Neural cell (in vitro differentiated cells): ENCODE measurements around the gene INVS. TPM values are rescaled to one million over a fixed set of nuclear protein-coding genes. Genes with fewer than 3 reads are reported as not detected.

ENCODE experiments used
- H2AFZ ChIP-seq: fragments of 200-600, 300-800 bp; sonication (generic), shearing (Covaris generic); 2 replicates; pipeline ENCODE4 v1.6.0; 2014; ENCODE audit warnings: low read depth, mild to moderate bottlenecking, antibody characterized with exemption, low read length, moderate library complexity
- H3F3A ChIP-seq: fragments of 200-600 bp; shearing (Covaris generic); 2 replicates; pipeline ENCODE4 v1.6.1; 2016; ENCODE audit warnings: mild to moderate bottlenecking, moderate library complexity, mixed read lengths, antibody characterized with exemption, low read length; ENCODE audit not compliant: insufficient read depth, poor library complexity, severe bottlenecking
- H3K27ac ChIP-seq: fragments of 200-600, 300-800 bp; sonication (generic), shearing (Covaris generic); 2 replicates; pipeline ENCODE4 v1.5.1; 2014; ENCODE audit warnings: mild to moderate bottlenecking, low read length, moderate library complexity
- H3K27me3 ChIP-seq: fragments of 300-800, 200-600 bp; sonication (generic), shearing (Covaris generic); 2 replicates; pipeline ENCODE4 v1.6.0; 2014; ENCODE audit warnings: mild to moderate bottlenecking, low read depth, low read length, moderate library complexity; ENCODE audit not compliant: insufficient read depth
- H3K36me3 ChIP-seq: fragments of 300-800, 200-600 bp; sonication (generic), shearing (Covaris generic); 2 replicates; pipeline ENCODE4 v1.5.1; 2014; ENCODE audit warnings: mild to moderate bottlenecking, antibody characterized with exemption, low read length, moderate library complexity; ENCODE audit not compliant: insufficient read depth
- H3K4me2 ChIP-seq: fragments of 300-800, 200-600 bp; sonication (generic), shearing (Covaris generic); 2 replicates; pipeline ENCODE4 v1.6.0; 2014; ENCODE audit warnings: mild to moderate bottlenecking, low read length
- H3K4me3 ChIP-seq: fragments of 300-800, 200-600 bp; sonication (generic), shearing (Covaris generic); 2 replicates; pipeline ENCODE4 v1.5.1; 2014; ENCODE audit warnings: mild to moderate bottlenecking, low read length, moderate library complexity
- H3K79me2 ChIP-seq: fragments of 200-600 bp; shearing (Covaris generic); replicated peaks from 2 replicates; pipeline ENCODE4 v1.6.0; 2014; ENCODE audit warnings: mild to moderate bottlenecking, low read length, moderate library complexity; ENCODE audit not compliant: insufficient read depth
- H3K9ac ChIP-seq: fragments of 300-800, 200-600 bp; sonication (generic), shearing (Covaris generic); 2 replicates; pipeline ENCODE4 v1.6.1; 2016; ENCODE audit warnings: mild to moderate bottlenecking, low read length, mixed read lengths
- H3K9me2 ChIP-seq: fragments of 200-600 bp; shearing (Covaris generic); 2 replicates; pipeline ENCODE4 v1.6.1; 2016; ENCODE audit warnings: mild to moderate bottlenecking, low read length, mixed read lengths; ENCODE audit not compliant: insufficient read depth
- H3K9me3 ChIP-seq: fragments of 200-600, 300-800 bp; sonication (generic), shearing (Covaris generic); 2 replicates; pipeline ENCODE4 v1.6.1; 2016; ENCODE audit warnings: mild to moderate bottlenecking, mixed run types, low read length, moderate library complexity, mixed read lengths
- H4K20me1 ChIP-seq: fragments of 200-600 bp; shearing (Covaris generic); 2 replicates; pipeline ENCODE4 v1.6.1; 2016; ENCODE audit warnings: mild to moderate bottlenecking, mixed run types; ENCODE audit not compliant: insufficient read depth
- EP300 ChIP-seq: fragments of 450-650 bp; conservative IDR thresholded peaks from 2 replicates; pipeline ENCODE4 v1.6.1; 2014; ENCODE audit warnings: antibody characterized with exemption, mild to moderate bottlenecking, moderate library complexity; ENCODE audit not compliant: poor library complexity, severe bottlenecking
- EZH2 ChIP-seq: fragments of 200-600, 300-800 bp; shearing (Covaris generic), sonication (generic); IDR thresholded peaks from 2 replicates; pipeline ENCODE4 v1.6.1; 2014; ENCODE audit warnings: antibody characterized with exemption, low read length, borderline replicate concordance, mild to moderate bottlenecking; ENCODE audit not compliant: insufficient read depth, poor library complexity, severe bottlenecking
- MXI1 ChIP-seq: fragments of 450-650 bp; conservative IDR thresholded peaks from 2 replicates; pipeline ENCODE4 v1.6.1; 2014; ENCODE audit warnings: antibody characterized with exemption, mild to moderate bottlenecking; ENCODE audit not compliant: poor library complexity, severe bottlenecking
- POLR2AphosphoS5 ChIP-seq: IDR thresholded peaks from 2 replicates; pipeline ENCODE4 v1.6.1; 2012
- RAD21 ChIP-seq: fragments of 450-650 bp; conservative IDR thresholded peaks from 2 replicates; pipeline ENCODE4 v1.6.1; 2014; ENCODE audit warnings: antibody characterized with exemption, mild to moderate bottlenecking, moderate library complexity
- SMC3 ChIP-seq: fragments of 450-650 bp; conservative IDR thresholded peaks from 2 replicates; pipeline ENCODE4 v1.6.1; 2014; ENCODE audit warnings: antibody characterized with exemption, mild to moderate bottlenecking, moderate library complexity; ENCODE audit not compliant: poor library complexity
- TAF1 ChIP-seq: IDR thresholded peaks from 2 replicates; pipeline ENCODE4 v1.6.1; 2012; ENCODE audit warnings: low read depth
- polyA plus RNA-seq: library from polyadenylated mRNA; depleted of rRNA; stranded (reverse); fragments of >200 nt; gene quantifications from 2 replicates; pipeline ENCODE4 v1.2.3, GENCODE V29; 2014
- TF ChIP-seq, protein P1 (sequence below): fragments of 450-650 bp; IDR thresholded peaks from 2 replicates; pipeline ENCODE4 v1.5.1; 2014; ENCODE audit warnings: antibody characterized with exemption, mild to moderate bottlenecking, moderate library complexity; ENCODE audit not compliant: poor library complexity, severe bottlenecking
- TF ChIP-seq, protein P2 (sequence below): IDR thresholded peaks from 2 replicates; pipeline ENCODE4 v1.6.1; 2012; ENCODE audit warnings: borderline replicate concordance

INVS gene
- polyA plus RNA-seq, 1 donor from 2014 or later = 11.3 TPM

GRCh38 chr9:100111235-100111634 is 12.2 kb downstream of the INVS start (continued):
- TF ChIP-seq MXI1 (no peak), POLR2AphosphoS5 (no peak)

- H3F3A ChIP-seq = no peaks in the 10 kb centered on the region
- H4K20me1 ChIP-seq = no peaks in the 10 kb centered on the region
- H3K4me2 ChIP-seq = no peak overlapping the region
- H3K9me3 ChIP-seq = no peaks in the 10 kb centered on the region
- no peak overlapping the region for H3K9ac ChIP-seq
- H3K27me3 ChIP-seq = no peaks in the 10 kb centered on the region
- no peak for TF ChIP-seq MXI1
- TF ChIP-seq RAD21 = no peak
- H3K9me2 ChIP-seq = no peaks in the 10 kb centered on the region
- H3K4me3 ChIP-seq = no peak overlapping the region
- H3K36me3 ChIP-seq = no peaks in the 10 kb centered on the region
- peaks cover 9% of the 10 kb centered on the region for H3K79me2 ChIP-seq
- H2AFZ ChIP-seq = no peak overlapping the region
- H3K27ac ChIP-seq = no peak overlapping the region
Observed at GRCh38 chr9:100112677-100113336, 13.8 kb downstream of the INVS start.

- Histone ChIP-seq H3K79me2 (no peaks in the 10 kb centered on the region), H4K20me1 (no peaks in the 10 kb centered on the region), H3K9me3 (no peaks in the 10 kb centered on the region), H3K9me2 (no peaks in the 10 kb centered on the region), H3K27me3 (no peaks in the 10 kb centered on the region), H3K4me2 (no peak overlapping the region), H3K36me3 (no peaks in the 10 kb centered on the region), H3K27ac (no peak overlapping the region), H2AFZ (no peak overlapping the region), H3K4me3 (no peak overlapping the region), H3F3A (no peaks in the 10 kb centered on the region), H3K9ac (no peak overlapping the region)
- no peak for TF ChIP-seq POLR2AphosphoS5
- TF ChIP-seq RAD21 = no peak
- TF ChIP-seq MXI1 = no peak
- TF ChIP-seq SMC3 = no peak
- TF ChIP-seq TAF1 = no peak
- no peak for TF ChIP-seq EP300
- TF ChIP-seq, protein P1, sequence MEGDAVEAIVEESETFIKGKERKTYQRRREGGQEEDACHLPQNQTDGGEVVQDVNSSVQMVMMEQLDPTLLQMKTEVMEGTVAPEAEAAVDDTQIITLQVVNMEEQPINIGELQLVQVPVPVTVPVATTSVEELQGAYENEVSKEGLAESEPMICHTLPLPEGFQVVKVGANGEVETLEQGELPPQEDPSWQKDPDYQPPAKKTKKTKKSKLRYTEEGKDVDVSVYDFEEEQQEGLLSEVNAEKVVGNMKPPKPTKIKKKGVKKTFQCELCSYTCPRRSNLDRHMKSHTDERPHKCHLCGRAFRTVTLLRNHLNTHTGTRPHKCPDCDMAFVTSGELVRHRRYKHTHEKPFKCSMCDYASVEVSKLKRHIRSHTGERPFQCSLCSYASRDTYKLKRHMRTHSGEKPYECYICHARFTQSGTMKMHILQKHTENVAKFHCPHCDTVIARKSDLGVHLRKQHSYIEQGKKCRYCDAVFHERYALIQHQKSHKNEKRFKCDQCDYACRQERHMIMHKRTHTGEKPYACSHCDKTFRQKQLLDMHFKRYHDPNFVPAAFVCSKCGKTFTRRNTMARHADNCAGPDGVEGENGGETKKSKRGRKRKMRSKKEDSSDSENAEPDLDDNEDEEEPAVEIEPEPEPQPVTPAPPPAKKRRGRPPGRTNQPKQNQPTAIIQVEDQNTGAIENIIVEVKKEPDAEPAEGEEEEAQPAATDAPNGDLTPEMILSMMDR = no peak
Observed at GRCh38 chr9:100117316-100117715, 18.3 kb downstream of the INVS start.

DNA sequence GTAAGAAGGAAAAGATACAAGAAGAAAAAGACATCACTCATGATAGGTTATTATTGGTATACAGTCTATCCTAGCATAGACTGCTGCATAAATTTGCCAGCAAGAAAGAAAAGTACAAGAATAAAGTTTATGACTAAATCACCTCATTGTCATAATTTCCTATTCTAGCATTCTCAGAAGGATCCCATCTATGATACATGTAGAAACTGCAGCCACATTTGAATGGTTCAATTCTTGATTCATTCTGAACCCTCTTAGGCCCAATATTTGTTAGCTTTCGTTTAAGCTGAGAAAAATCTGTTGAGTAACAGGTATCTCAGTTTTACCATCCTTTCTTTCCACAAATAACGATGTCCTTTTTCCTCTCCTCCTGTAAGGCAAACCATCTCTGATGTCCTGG is 21.2 kb downstream of the INVS start:
- H3K9me3 ChIP-seq = no peaks in the 10 kb centered on the region
- no peaks in the 10 kb centered on the region for H3K9me2 ChIP-seq
- no peaks in the 10 kb centered on the region for H3K36me3 ChIP-seq
- H3K79me2 ChIP-seq = no peaks in the 10 kb centered on the region
- no peak overlapping the region for H3K9ac ChIP-seq
- no peak overlapping the region for H2AFZ ChIP-seq
- no peak overlapping the region for H3K27ac ChIP-seq
- no peaks in the 10 kb centered on the region for H4K20me1 ChIP-seq
- TF ChIP-seq MXI1 = no peak
- TF ChIP-seq, protein P2, sequence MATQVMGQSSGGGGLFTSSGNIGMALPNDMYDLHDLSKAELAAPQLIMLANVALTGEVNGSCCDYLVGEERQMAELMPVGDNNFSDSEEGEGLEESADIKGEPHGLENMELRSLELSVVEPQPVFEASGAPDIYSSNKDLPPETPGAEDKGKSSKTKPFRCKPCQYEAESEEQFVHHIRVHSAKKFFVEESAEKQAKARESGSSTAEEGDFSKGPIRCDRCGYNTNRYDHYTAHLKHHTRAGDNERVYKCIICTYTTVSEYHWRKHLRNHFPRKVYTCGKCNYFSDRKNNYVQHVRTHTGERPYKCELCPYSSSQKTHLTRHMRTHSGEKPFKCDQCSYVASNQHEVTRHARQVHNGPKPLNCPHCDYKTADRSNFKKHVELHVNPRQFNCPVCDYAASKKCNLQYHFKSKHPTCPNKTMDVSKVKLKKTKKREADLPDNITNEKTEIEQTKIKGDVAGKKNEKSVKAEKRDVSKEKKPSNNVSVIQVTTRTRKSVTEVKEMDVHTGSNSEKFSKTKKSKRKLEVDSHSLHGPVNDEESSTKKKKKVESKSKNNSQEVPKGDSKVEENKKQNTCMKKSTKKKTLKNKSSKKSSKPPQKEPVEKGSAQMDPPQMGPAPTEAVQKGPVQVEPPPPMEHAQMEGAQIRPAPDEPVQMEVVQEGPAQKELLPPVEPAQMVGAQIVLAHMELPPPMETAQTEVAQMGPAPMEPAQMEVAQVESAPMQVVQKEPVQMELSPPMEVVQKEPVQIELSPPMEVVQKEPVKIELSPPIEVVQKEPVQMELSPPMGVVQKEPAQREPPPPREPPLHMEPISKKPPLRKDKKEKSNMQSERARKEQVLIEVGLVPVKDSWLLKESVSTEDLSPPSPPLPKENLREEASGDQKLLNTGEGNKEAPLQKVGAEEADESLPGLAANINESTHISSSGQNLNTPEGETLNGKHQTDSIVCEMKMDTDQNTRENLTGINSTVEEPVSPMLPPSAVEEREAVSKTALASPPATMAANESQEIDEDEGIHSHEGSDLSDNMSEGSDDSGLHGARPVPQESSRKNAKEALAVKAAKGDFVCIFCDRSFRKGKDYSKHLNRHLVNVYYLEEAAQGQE = no peak
- no peak for TF ChIP-seq EZH2
- no peak overlapping the region for H3K4me3 ChIP-seq
- no peak overlapping the region for H3K4me2 ChIP-seq
- H3F3A ChIP-seq = no peaks in the 10 kb centered on the region
- no peaks in the 10 kb centered on the region for H3K27me3 ChIP-seq
